NB4 (cell line): Measurements from ENCODE around the gene FGF14.

Experiments
- CTCF ChIP-seq: IDR thresholded peaks from one replicate; pipeline ENCODE4 v1.5.1; 2012; ENCODE audit warnings: low read depth, low read length
- MAX ChIP-seq: IDR thresholded peaks from 2 replicates; pipeline ENCODE4 v1.6.1; 2011; ENCODE audit warnings: low read depth, low read length
- MYC ChIP-seq: IDR thresholded peaks from 2 replicates; pipeline ENCODE4 v1.6.1; 2011; ENCODE audit warnings: low read depth, low read length
- POLR2A ChIP-seq: IDR thresholded peaks from 2 replicates; pipeline ENCODE4 v1.6.1; 2011; ENCODE audit warnings: mild to moderate bottlenecking; ENCODE audit not compliant: insufficient read length; ENCODE audit errors: extremely low read depth

- TF ChIP-seq CTCF, result no peak
- TF ChIP-seq POLR2A, result no peak
- TF ChIP-seq MAX, result no peak
- TF ChIP-seq MYC, result no peak
These were observed 571.8 kb downstream of the FGF14 start for GRCh38 chr13:101830035-101830434.
